GM12878 (cell line): ENCODE measurements around the gene ARHGAP26. TPM values are rescaled to one million over a fixed set of nuclear protein-coding genes. Genes with fewer than 3 reads are reported as not detected.

ENCODE experiments used
- ATAC-seq: fragments of 200-7000 bp; cut with Tn5 transposase; 3 replicates; pipeline ENCODE4 v1.9.1; 2020; ENCODE audit warnings: mild to moderate bottlenecking, moderate library complexity
- BruUV-seq: library from RNA; stranded (reverse); fragments of 400-500 nt; replicated peaks from 2 replicates; lab custom pipeline; 2021; lab: Mats Ljungman, UMichigan
- CTCF ChIA-PET: fragments of 300-600 bp; sonication (Branson Sonifier 250); formaldehyde crosslinking; extraction: SDS; loops from one replicate; lab custom pipeline; 2021; ENCODE audit warnings: inconsistent platforms; lab: Yijun Ruan, JAX
- POLR2A ChIA-PET: fragments of 350-600 bp; formaldehyde crosslinking; extraction: SDS; loops from one replicate; lab custom pipeline; 2021; ENCODE audit warnings: inconsistent platforms; lab: Charles Lee
- RAD21 ChIA-PET: fragments of 300-600 bp; sonication (Branson Sonifier 250); formaldehyde crosslinking; loops from one replicate; lab custom pipeline; 2023; ENCODE audit warnings: antibody characterized with exemption; ENCODE audit not compliant: unreplicated experiment; lab: Charles Lee
- SMC1A ChIA-PET: fragments of 300-600 bp; sonication (Branson Sonifier 250); formaldehyde crosslinking; loops from one replicate; lab custom pipeline; 2023; ENCODE audit not compliant: unreplicated experiment, uncharacterized antibody; lab: Charles Lee
- DNase-seq: peaks from one replicate; pipeline ENCODE4 v3.0.0-alpha.2; 2011; ENCODE audit warnings: low read depth, low spot score
- FAIRE-seq: peaks from 3 replicates; lab custom pipeline; 2011; peaks lifted over from hg19 to GRCh38; lab: Jason Lieb, UNC
- H2AFZ ChIP-seq: 2 replicates; pipeline ENCODE4 v1.6.0; 2011; ENCODE audit warnings: low read depth, low read length, control low read depth; ENCODE audit not compliant: control insufficient read depth
- H3K27ac ChIP-seq: 2 replicates; pipeline ENCODE4 v1.5.1; 2011; ENCODE audit warnings: control low read depth; ENCODE audit not compliant: control insufficient read depth, insufficient read depth
- H3K27me3 ChIP-seq, 2 experiments: replicated peaks in 1 of 2; 2 replicates each; pipeline versions ENCODE4 v1.6.0 to v1.6.1; 2011; ENCODE audit warnings: low read length in 1 of 2; ENCODE audit not compliant: control insufficient read depth in 2 of 2, insufficient read depth in 2 of 2
- H3K36me3 ChIP-seq, 2 experiments: 2 replicates each; pipeline ENCODE4 v1.5.1; 2011; ENCODE audit warnings: low read length in 1 of 2; ENCODE audit not compliant: control insufficient read depth in 2 of 2, insufficient read depth in 2 of 2
- H3K4me1 ChIP-seq: 2 replicates; pipeline ENCODE4 v1.6.1; 2011; ENCODE audit warnings: mild to moderate bottlenecking, low read length, moderate library complexity, mixed read lengths; ENCODE audit not compliant: control insufficient read depth, insufficient read depth
- H3K4me2 ChIP-seq: 2 replicates; pipeline ENCODE4 v1.6.0; 2011; ENCODE audit warnings: control low read depth; ENCODE audit not compliant: control insufficient read depth, insufficient read depth
- H3K4me3 ChIP-seq: fragments of 200-600 bp; sonication (generic); 2 replicates; pipeline ENCODE4 v1.5.1; 2016
- H3K79me2 ChIP-seq: 2 replicates; pipeline ENCODE4 v1.6.0; 2011; ENCODE audit warnings: low read length; ENCODE audit not compliant: control insufficient read depth, insufficient read depth
- H3K9ac ChIP-seq: 2 replicates; pipeline ENCODE4 v1.8.0; 2011; ENCODE audit warnings: low read length, control low read depth, mixed read lengths; ENCODE audit not compliant: control insufficient read depth, insufficient read depth
- H3K9me3 ChIP-seq: replicated peaks from 3 replicates; pipeline ENCODE4 v1.5.1; 2011; ENCODE audit warnings: mild to moderate bottlenecking, low read length; ENCODE audit not compliant: control insufficient read depth, insufficient read depth
- H4K20me1 ChIP-seq: 2 replicates; pipeline ENCODE4 v1.6.0; 2011; ENCODE audit not compliant: control insufficient read depth, insufficient read depth
- ATF7 ChIP-seq: fragments of 450-650 bp; IDR thresholded peaks from 2 replicates; pipeline ENCODE4 v1.6.1; 2016; ENCODE audit warnings: low read depth, mild to moderate bottlenecking
- CBX5 ChIP-seq: sonication (generic); IDR thresholded peaks from 2 replicates; pipeline ENCODE4 v1.6.1; 2016; ENCODE audit warnings: low read depth, moderate library complexity, mild to moderate bottlenecking, inconsistent platforms
- MAX ChIP-seq: IDR thresholded peaks from 2 replicates; pipeline ENCODE4 v1.6.1; 2012; ENCODE audit warnings: low read depth, low read length, improper control_type of control experiment
- MYB ChIP-seq: fragments of 150-350 bp; IDR thresholded peaks from 2 replicates; pipeline ENCODE4 v1.6.1; 2014; ENCODE audit warnings: mild to moderate bottlenecking, low read depth, low read length, borderline replicate concordance
- PML ChIP-seq: IDR thresholded peaks from 2 replicates; pipeline ENCODE4 v1.6.1; 2012; ENCODE audit warnings: low read length, inconsistent platforms
- RAD21 ChIP-seq: IDR thresholded peaks from 2 replicates; pipeline ENCODE4 v1.6.1; 2011; ENCODE audit warnings: mild to moderate bottlenecking, low read depth, low read length, moderate library complexity; ENCODE audit not compliant: insufficient read depth
- RELA ChIP-seq: fragments of 450-650 bp; IDR thresholded peaks from 2 replicates; pipeline ENCODE4 v1.8.0; 2014; ENCODE audit warnings: borderline replicate concordance; ENCODE audit not compliant: partially characterized antibody
- SIX5 ChIP-seq: IDR thresholded peaks from 2 replicates; pipeline ENCODE4 v1.6.1; 2011; ENCODE audit warnings: mild to moderate bottlenecking, low read depth, low read length, moderate library complexity; ENCODE audit not compliant: severe bottlenecking
- WGBS: methylation state at CpG from one replicate; pipeline ENCODE4 v1.1.6; 2016; ENCODE audit warnings: low lambda C conversion rate; ENCODE audit not compliant: insufficient replicate concordance, insufficient coverage; ENCODE audit errors: missing lambda C conversion rate; 5-methylcytosine and 5-hydroxymethylcytosine counted together
- in situ Hi-C: fragments of 300-500 bp; cut with MboI; formaldehyde crosslinking; loops from 9 replicates; pipeline ENCODE4 v1.14.3; 2018; ENCODE audit warnings: mixed read lengths
- intact Hi-C: fragments of 100-400 bp; cut with micrococcal nuclease; formaldehyde crosslinking; loops from one replicate; pipeline ENCODE4 v1.14.2; 2022; ENCODE audit not compliant: unreplicated experiment
- polyA plus RNA-seq, 11 experiments: library from polyadenylated mRNA; depleted of rRNA in 4 of 11; unstranded in 6 of 11; stranded (reverse) in 5 of 11; fragments of >200 nt; fragmentation: Nextera tagmentation in 4 of 11; fragmentation: Illumina TruSeq in 1 of 11; extraction: Ambion mirVana in 4 of 11; extraction: Trizol in 1 of 11; gene quantifications; 1 replicate in 1 of 11; 2 replicates in 10 of 11; pipeline versions ENCODE4 v1.2.1 to v1.2.3, GENCODE V29; 2011 to 2016; ENCODE audit warnings: inconsistent platforms in 2 of 11, missing spikeins in 2 of 11, low read depth in 1 of 11
- total RNA-seq, 4 experiments: library from RNA; depleted of rRNA in 3 of 4; stranded (reverse); fragments of >200 nt in 3 of 4; fragmentation: Illumina TruSeq in 1 of 4; extraction: Trizol in 1 of 4; gene quantifications; 2 replicates each; pipeline versions ENCODE4 v1.2.1 to v1.2.3, GENCODE V29; 2013 to 2021
- TF ChIP-seq, protein P1 (sequence below), 3 experiments: IDR thresholded peaks in 2 of 3; conservative IDR thresholded peaks in 1 of 3; 2 replicates each; pipeline ENCODE4 v1.5.1; 2011; ENCODE audit warnings: low read depth in 3 of 3, low read length in 3 of 3, mild to moderate bottlenecking in 3 of 3, control low read depth in 2 of 3, moderate library complexity in 2 of 3, inconsistent platforms in 1 of 3, mixed read lengths in 1 of 3; ENCODE audit not compliant: control insufficient read depth in 2 of 3, insufficient read depth in 1 of 3; ENCODE audit errors: extremely low read depth in 1 of 3

ARHGAP26 gene
- total and polyA plus RNA-seq, 10 of the 15 experiments (the other 5 are each of a cell fraction or from before 2014, with no cell fraction given) = 9.4 to 41.5 (median 19.3) TPM

DNA sequence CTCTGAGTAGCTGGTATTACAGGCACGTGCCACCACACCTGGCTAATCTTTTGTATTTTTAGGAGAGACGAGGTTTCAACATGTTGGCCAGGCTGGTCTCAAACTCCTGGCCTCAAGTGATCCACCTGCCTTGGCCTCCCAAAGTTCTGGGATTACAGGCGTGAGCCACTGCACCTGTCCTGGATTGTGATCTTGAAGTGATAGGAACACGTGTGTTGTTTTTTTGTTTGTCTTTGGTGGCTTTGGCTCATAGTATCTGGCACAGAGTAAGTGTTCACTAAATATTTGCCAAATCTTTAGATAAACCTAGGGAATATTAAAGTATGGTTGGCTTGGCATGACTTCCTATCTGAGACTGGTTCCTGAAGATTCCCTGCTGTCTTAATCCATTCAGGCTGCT lies 172.7 kb downstream of the ARHGAP26 start:
- DNase-seq = no peak
- RAD21 ChIA-PET = no interaction called here
- in situ Hi-C loops = no loop called here
- SMC1A ChIA-PET = interaction anchor here (1.3 kb wide), 1 partner anchor 22 kb away, joined by 3 read pairs; no protein-coding TSS in a partner anchor
- Histone ChIP-seq H3K4me3 (no peak overlapping the region), H4K20me1 (no peaks in the 10 kb centered on the region), H2AFZ (no peak overlapping the region), H3K4me2 (no peak overlapping the region), H3K4me1 (no peaks in the 10 kb centered on the region), H3K27ac (no peak overlapping the region), H3K79me2 (no peaks in the 10 kb centered on the region), H3K36me3 (no peaks in the 10 kb centered on the region), H3K27me3 (no peaks in the 10 kb centered on the region), H3K9ac (no peak overlapping the region), H3K9me3 (no peaks in the 10 kb centered on the region)
- 67% methylated on average over 4 of the region's 4 CpGs for WGBS
- TF ChIP-seq MYB = no peak
- no peak for TF ChIP-seq PML
- TF ChIP-seq CBX5 = no peak
- TF ChIP-seq MAX = no peak
- TF ChIP-seq SIX5 = no peak
- CTCF ChIA-PET = no interaction called here
- no TSS peak for BruUV-seq
- no peak for FAIRE-seq
- intact Hi-C loops = no loop called here
- ATAC-seq = no peak
- POLR2A ChIA-PET = no interaction called here

GRCh38 chr5:142944140-142944539 lies 174.0 kb downstream of the ARHGAP26 start:
- H3K4me2 ChIP-seq = no peak overlapping the region
- no peaks in the 10 kb centered on the region for H3K27me3 ChIP-seq
- SMC1A ChIA-PET = interaction anchor here (0.7 kb wide), 1 partner anchor 15 kb away, joined by 3 read pairs; no protein-coding TSS in a partner anchor
- POLR2A ChIA-PET = no interaction called here
- H3K79me2 ChIP-seq = no peaks in the 10 kb centered on the region
- TF ChIP-seq, protein P1, sequence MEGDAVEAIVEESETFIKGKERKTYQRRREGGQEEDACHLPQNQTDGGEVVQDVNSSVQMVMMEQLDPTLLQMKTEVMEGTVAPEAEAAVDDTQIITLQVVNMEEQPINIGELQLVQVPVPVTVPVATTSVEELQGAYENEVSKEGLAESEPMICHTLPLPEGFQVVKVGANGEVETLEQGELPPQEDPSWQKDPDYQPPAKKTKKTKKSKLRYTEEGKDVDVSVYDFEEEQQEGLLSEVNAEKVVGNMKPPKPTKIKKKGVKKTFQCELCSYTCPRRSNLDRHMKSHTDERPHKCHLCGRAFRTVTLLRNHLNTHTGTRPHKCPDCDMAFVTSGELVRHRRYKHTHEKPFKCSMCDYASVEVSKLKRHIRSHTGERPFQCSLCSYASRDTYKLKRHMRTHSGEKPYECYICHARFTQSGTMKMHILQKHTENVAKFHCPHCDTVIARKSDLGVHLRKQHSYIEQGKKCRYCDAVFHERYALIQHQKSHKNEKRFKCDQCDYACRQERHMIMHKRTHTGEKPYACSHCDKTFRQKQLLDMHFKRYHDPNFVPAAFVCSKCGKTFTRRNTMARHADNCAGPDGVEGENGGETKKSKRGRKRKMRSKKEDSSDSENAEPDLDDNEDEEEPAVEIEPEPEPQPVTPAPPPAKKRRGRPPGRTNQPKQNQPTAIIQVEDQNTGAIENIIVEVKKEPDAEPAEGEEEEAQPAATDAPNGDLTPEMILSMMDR (IDR thresholded peaks at IDR 0.05 in 2 of 3, conservative IDR thresholded peaks at IDR 0.05 in 1 of 3; ENCODE audit: control insufficient read depth in 2 of 3, extremely low read depth in 1 of 3, insufficient read depth in 1 of 3, low read depth in 3 of 3, low read length in 3 of 3) = no peak
- TF ChIP-seq ATF7 (peak; percentile 37; the same call in 1 of the 2 replicates), RELA (no peak), RAD21 (no peak)
- intact Hi-C loops = no loop called here
- H4K20me1 ChIP-seq = no peaks in the 10 kb centered on the region
- H3K4me3 ChIP-seq = no peak overlapping the region
- no peaks in the 10 kb centered on the region for H3K36me3 ChIP-seq
- in situ Hi-C loops = no loop called here
- no peaks in the 10 kb centered on the region for H3K4me1 ChIP-seq
- RAD21 ChIA-PET = no interaction called here
- no peak overlapping the region for H2AFZ ChIP-seq
- ATAC-seq (no peak), FAIRE-seq (no peak), DNase-seq (no peak)
- no peak overlapping the region for H3K27ac ChIP-seq
- 97% methylated on average over 1 of the region's 1 CpG for WGBS
- H3K9ac ChIP-seq = no peak overlapping the region
- CTCF ChIA-PET = interaction anchor here (0.9 to 1.1 kb wide), 3 partner anchors 15 to 33 kb away, joined by 3 to 5 read pairs (median 4); no protein-coding TSS in a partner anchor
- no TSS peak for BruUV-seq
- no peaks in the 10 kb centered on the region for H3K9me3 ChIP-seq
